GM23338 (cell line): ENCODE results near the gene GLRX.

Experiments used
- CREB1 ChIP-seq: fragments of 250-450 bp; sonication (Bioruptor Pico); IDR thresholded peaks from 2 replicates; pipeline ENCODE4 v1.5.0; 2020; ENCODE audit warnings: low read depth, mild to moderate bottlenecking, moderate library complexity
- CTCF ChIP-seq, 2 experiments: fragments of 200-600 bp in 1 of 2; sonication (generic) in 1 of 2; conservative IDR thresholded peaks; 2 replicates each; pipeline versions ENCODE4 v1.5.1 to v1.6.1; 2016 to 2017; ENCODE audit warnings: antibody characterized with exemption in 2 of 2, low read depth in 2 of 2, mild to moderate bottlenecking in 2 of 2, moderate library complexity in 1 of 2
- ETS1 ChIP-seq: IDR thresholded peaks from 2 replicates; pipeline ENCODE4 v1.6.1; 2016; ENCODE audit warnings: antibody characterized with exemption
- EZH2 ChIP-seq: fragments of 200-600 bp; sonication (generic); IDR thresholded peaks from one replicate; pipeline ENCODE4 v1.8.0; 2017; ENCODE audit warnings: antibody characterized with exemption, mild to moderate bottlenecking, low read depth; ENCODE audit not compliant: unreplicated experiment
- EZH2phosphoT487 ChIP-seq: fragments of 200-600 bp; sonication (generic); IDR thresholded peaks from one replicate; pipeline ENCODE4 v1.8.1; 2018; ENCODE audit warnings: antibody characterized with exemption; ENCODE audit not compliant: unreplicated experiment
- JUNB ChIP-seq: IDR thresholded peaks from one replicate; pipeline ENCODE4 v1.6.1; 2016; ENCODE audit warnings: antibody characterized with exemption; ENCODE audit not compliant: unreplicated experiment
- POLR2AphosphoS5 ChIP-seq: IDR thresholded peaks from 2 replicates; pipeline ENCODE4 v1.6.1; 2016; ENCODE audit warnings: antibody characterized with exemption, low read depth
- REST ChIP-seq: IDR thresholded peaks from one replicate; pipeline ENCODE4 v1.6.1; 2018; ENCODE audit warnings: antibody characterized with exemption; ENCODE audit not compliant: unreplicated experiment
- ZNF114 ChIP-seq: fragments of 250-450 bp; sonication (Bioruptor Pico); IDR thresholded peaks from 2 replicates; pipeline ENCODE4 v1.5.0; 2020; ENCODE audit warnings: mild to moderate bottlenecking, moderate library complexity

- no peak for TF ChIP-seq REST
- no peak for TF ChIP-seq EZH2
- no peak for TF ChIP-seq CTCF (conservative IDR thresholded peaks at IDR 0.05; ENCODE audit: low read depth in 2 of 2)
- no peak for TF ChIP-seq POLR2AphosphoS5
- no peak for TF ChIP-seq EZH2phosphoT487
- no peak for TF ChIP-seq CREB1 (CRISPR knock-in tag)
- no peak for TF ChIP-seq JUNB
- TF ChIP-seq ZNF114 (CRISPR knock-in tag): no peak
- no peak for TF ChIP-seq ETS1
Observed at GRCh38 chr5:95801961-95802360, 20.6 kb downstream of the GLRX start.
